GM18519 (cell line): Measurements from ENCODE around the gene RELN.

Experiments used
- ATAC-seq: cut with Tn5 transposase; IDR thresholded peaks from one replicate; pipeline ENCODE4 v1.9.1; 2021; ENCODE audit warnings: mild to moderate bottlenecking, moderate library complexity; ENCODE audit not compliant: unreplicated experiment, low FRiP score

The RELN gene

DNA sequence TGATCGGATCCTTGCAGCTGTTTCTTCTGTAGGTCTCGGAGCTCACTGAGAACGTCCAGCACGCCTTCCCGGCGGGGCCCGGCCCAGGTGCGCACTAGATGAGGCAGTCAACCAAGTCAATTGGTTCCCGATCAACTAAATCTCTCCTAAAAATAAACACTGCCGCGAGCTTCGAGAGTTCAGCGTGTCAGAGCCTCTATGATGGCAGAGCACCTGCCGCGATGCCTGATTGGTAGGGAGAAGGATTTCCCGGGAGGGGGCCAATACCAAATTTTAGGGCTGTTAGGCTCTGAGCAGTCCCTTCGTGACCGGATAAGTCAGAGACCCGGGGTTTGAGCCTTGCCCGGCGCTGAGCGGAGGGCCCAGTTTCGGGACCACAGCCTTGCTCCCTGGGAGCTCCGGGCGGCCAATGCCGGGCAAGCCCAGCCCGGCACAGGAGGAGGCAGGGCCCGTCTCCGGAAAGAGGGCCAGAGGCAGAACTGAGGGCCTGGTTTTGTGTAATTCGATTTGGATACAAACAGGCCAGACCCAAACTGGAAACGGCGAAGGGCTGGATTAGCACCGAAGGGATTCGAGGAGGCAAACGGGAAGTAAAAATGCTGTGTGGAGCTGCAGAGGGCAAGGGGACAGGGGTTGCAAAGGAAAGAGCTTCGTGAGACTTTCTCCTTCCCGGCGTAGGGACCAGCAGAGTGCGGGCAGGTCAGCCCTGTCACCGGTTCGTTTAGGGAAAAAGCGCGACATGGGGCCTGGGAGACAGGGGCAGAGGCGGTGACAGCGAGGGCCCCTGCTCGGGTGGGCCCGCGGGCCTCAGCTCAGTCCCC is 544.0 kb downstream of the RELN start:
- no peak for ATAC-seq

DNA sequence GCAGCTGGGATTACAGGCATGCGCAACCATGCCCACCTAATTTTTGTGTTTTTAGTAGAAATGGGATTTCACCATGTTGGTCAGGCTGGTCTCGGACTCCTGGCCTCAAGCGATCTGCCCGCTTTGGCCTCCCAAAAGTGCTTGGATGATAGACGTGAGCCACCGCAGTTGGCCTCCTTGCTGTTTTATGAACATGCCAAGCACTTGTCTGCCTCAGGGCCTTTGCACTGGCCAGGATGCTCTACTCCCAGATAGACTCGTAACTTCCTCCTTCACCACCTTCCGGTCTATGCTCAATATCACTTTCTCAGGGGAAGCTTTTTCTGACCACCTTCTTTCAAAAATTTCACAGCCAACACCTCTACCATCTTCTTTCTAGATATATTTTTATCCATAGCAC is 549.8 kb downstream of the RELN start:
- ATAC-seq: no peak

DNA sequence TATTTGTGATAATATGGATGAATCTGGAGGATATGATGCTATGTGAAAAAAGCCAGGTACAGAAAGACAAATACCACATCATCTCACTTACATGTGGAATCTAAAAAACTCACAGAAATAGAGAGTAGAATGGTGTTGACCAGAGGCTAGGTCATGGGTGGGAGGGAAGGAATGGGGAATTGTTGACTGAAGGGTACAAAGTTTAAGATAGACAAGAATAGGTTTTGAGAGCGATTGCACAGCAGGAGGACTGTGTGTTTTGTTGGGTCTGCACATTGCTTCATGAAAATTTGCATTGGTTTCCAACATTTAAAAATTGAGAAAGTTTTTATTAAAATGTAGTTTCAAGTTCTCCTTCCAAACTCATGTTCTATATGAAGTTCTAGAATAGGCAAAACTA is 551.8 kb downstream of the RELN start:
- no peak for ATAC-seq

DNA sequence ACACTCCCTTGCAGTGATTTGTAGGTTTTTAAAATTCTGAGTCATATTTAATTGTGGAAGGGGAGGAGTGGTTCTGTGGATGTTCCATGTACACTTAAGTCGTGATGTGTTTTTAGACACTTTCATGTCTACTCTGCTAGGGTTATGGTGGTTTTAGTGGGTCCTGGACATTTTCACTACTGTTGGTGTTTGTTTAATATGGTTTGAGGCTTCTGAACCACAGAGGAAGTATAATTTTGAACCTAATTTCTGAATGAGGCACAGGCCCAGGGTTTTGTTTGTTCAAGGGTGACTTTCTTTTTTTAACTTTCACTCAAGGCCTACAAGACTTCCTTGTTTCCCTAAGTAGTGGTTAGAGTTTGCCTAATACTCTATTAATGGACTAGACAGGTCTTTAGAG is 556.7 kb downstream of the RELN start:
- peak; percentile 51 for ATAC-seq

DNA sequence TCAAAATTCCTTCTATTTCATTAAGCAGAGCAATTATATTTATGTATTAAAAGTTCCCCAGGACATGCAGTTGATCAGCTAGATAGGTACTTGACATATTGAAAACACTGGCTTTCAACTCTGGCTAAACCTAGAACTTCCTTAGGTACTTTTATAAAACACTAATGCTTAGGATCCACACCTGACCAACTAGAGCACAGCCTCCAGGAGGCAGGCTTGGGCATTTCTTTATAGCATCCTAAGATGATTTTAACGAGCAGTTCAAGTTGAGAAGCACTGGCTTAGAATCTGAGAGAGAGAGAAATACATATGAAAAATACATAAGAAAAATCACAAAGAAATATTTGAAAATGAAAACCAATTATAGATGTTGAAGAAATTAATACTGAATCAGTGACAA is 564.3 kb downstream of the RELN start:
- ATAC-seq: no peak

DNA sequence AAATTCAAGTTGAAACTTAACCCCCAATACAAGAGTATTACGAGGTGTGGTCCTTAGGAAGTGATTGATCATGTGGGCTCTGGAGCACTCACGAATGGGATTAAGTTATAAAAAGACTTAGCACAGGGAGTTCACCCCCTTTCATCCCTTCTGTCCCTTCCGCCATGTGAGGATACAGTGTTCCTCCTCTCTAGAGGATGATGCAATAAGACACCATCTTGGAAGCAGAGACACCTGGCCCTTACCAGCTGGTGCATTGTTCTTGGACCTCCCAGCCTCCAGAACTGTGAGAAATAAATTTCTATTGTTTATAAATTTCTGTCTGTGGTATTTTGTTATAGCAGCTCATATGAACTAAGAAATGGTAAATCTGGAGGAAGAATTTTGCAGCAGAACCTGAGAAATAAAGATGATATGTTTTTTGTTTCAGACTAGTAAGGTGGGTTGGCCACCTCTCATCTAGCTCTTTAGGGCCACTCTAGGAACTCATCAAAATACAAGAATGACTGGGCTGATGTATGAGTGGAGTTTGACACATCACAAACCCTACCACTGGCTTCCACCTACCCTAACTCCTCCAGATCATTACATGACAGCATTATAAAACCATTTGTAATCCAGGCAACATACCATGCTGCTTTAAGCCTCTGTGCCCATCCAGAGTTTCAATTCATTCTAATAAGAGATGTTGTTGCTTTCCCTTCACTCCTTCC is 565.8 kb downstream of the RELN start:
- ATAC-seq: no peak
